ENCODE results near the gene PIEZO2.
"Not testable (repeated sequence)": the region's sequence is repeated elsewhere in the genome, so short reads cannot be mapped to it uniquely, and the experiment has no call there.

The PIEZO2 gene

GRCh38 chr18:10916387-10916786, 233.0 kb downstream of the PIEZO2 start:
- no peaks in the 10 kb centered on the region for H3K9me3 Mint-ChIP-seq
- no peak for TF ChIP-seq CTCF (IDR thresholded peaks at IDR 0.05; ENCODE audit: unreplicated experiment in 3 of 3)

GRCh38 chr18:10915748-10916147, 233.6 kb downstream of the PIEZO2 start:
- peaks cover 40% of the 10 kb centered on the region for H3K4me1 Mint-ChIP-seq
- not testable (repeated sequence) for H3K9me3 Mint-ChIP-seq; H3K27ac Mint-ChIP-seq; H3K27me3 Mint-ChIP-seq (ENCODE audit: low read depth); H3K36me3 Mint-ChIP-seq (ENCODE audit: low read depth); H3K4me3 Mint-ChIP-seq

More at GRCh38 chr18:10916387-10916786, 233.0 kb downstream of the PIEZO2 start:
- Mint-ChIP-seq H3K4me3 (no peak overlapping the region), H3K27ac (peak overlapping the region in 2 of 3 experiments; percentile 16 to 45), H3K27me3 (ENCODE audit: low read depth) (peaks cover 6% of the 10 kb centered on the region), H3K36me3 (ENCODE audit: low read depth) (no peaks in the 10 kb centered on the region), H3K4me1 (peaks cover 45% of the 10 kb centered on the region)

GRCh38 chr18:10914610-10915009, 234.8 kb downstream of the PIEZO2 start:
- H3K36me3 Mint-ChIP-seq (ENCODE audit: low read depth); H3K27me3 Mint-ChIP-seq (ENCODE audit: low read depth); H3K4me3 Mint-ChIP-seq; H3K9me3 Mint-ChIP-seq: not testable (repeated sequence)
- Mint-ChIP-seq H3K4me1 (peaks cover 33% of the 10 kb centered on the region), H3K27ac (peak overlapping the region in 2 of 3 experiments; percentile 47 to 97)

DNA sequence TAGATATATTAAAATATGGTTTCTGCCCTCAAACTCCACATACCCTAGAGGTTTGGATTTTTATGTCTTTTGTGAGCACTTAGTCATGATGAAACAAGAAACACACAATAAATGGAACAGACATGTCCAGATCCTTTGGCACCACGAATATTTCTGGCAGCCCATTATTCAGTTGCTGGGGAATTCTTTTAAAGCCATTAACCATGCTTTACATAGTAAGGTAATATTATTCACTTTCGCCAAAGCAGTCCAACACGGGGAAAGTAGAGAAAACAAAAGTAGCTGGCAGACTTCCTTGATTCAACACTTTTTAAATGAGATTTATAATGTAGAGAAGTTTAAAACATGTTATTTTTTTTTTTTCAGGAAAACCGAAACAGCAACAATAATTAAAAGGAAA, 235.4 kb downstream of the PIEZO2 start:
- Mint-ChIP-seq H3K9me3 (no peaks in the 10 kb centered on the region), H3K27me3 (ENCODE audit: low read depth) (no peaks in the 10 kb centered on the region), H3K4me1 (peaks cover 33% of the 10 kb centered on the region), H3K27ac (peak overlapping the region; percentile 93 to 97 (median 97)), H3K36me3 (ENCODE audit: low read depth) (no peaks in the 10 kb centered on the region), H3K4me3 (no peak overlapping the region)
- TF ChIP-seq CTCF (IDR thresholded peaks at IDR 0.05; ENCODE audit: unreplicated experiment in 3 of 3) = no peak

- Mint-ChIP-seq H3K4me1 (peaks cover 33% of the 10 kb centered on the region), H3K9me3 (no peaks in the 10 kb centered on the region), H3K36me3 (ENCODE audit: low read depth) (no peaks in the 10 kb centered on the region), H3K27me3 (ENCODE audit: low read depth) (no peaks in the 10 kb centered on the region), H3K27ac (peak overlapping the region; percentile 93 to 97 (median 97)), H3K4me3 (peak overlapping the region in 2 of 3 experiments; percentile 19 to 43)
- TF ChIP-seq CTCF (IDR thresholded peaks at IDR 0.05; ENCODE audit: unreplicated experiment in 3 of 3) = no peak
Observed at GRCh38 chr18:10912790-10913545, 236.4 kb downstream of the PIEZO2 start.

DNA sequence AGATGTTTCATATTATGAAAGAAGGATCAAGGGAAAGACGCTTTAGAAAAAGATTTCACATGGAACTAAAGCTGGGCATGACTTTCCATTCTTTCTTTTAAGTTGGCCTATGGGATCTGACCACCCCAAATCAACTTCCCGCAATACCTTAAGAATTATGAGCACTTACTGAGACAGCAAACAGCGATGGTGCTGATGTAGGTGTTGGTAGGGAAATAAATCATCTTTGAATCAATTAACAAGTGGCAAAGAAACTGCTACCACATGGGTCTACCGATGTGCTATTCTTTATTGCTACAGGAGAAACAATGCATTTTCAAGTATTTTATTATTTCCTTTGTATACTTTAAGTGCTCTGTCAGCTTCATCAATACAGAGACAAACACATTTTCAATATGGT, 239.6 kb downstream of the PIEZO2 start:
- H3K36me3 Mint-ChIP-seq (ENCODE audit: low read depth) = no peaks in the 10 kb centered on the region
- H3K4me3 Mint-ChIP-seq = no peak overlapping the region
- peaks cover 30% of the 10 kb centered on the region for H3K4me1 Mint-ChIP-seq
- no peak for TF ChIP-seq CTCF (IDR thresholded peaks at IDR 0.05; ENCODE audit: unreplicated experiment in 3 of 3)
- H3K9me3 Mint-ChIP-seq = no peaks in the 10 kb centered on the region
- H3K27me3 Mint-ChIP-seq (ENCODE audit: low read depth) = peaks cover 4% of the 10 kb centered on the region
- H3K27ac Mint-ChIP-seq = peak overlapping the region in 2 of 3 experiments; percentile 5 to 65

DNA sequence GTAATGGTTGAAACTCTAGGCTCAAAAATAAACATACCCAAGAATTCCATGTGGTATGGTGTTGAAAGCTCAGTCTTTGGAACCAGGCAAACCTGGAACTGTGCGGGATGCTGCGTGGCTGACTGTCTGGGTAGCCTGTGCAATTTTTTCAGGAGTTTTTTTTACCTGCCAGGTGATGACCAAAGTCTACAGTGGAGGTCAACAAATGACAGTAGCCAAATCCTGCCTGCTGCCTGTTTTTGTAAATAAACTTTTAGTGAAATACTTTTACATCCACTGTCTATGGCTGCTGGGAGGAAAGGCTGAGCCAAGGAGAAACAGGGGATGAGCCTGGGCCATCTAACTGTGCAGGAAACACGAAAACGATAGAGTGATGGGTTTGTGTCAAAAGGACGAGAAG, 240.6 kb downstream of the PIEZO2 start:
- TF ChIP-seq CTCF (IDR thresholded peaks at IDR 0.05; ENCODE audit: unreplicated experiment in 3 of 3) = no peak
- peak overlapping the region in 1 of 3 experiments; percentile 65 for H3K27ac Mint-ChIP-seq
- H3K4me3 Mint-ChIP-seq = no peak overlapping the region
- no peaks in the 10 kb centered on the region for H3K36me3 Mint-ChIP-seq (ENCODE audit: low read depth)
- H3K4me1 Mint-ChIP-seq = peaks cover 20% of the 10 kb centered on the region
- peaks cover 4% of the 10 kb centered on the region for H3K27me3 Mint-ChIP-seq (ENCODE audit: low read depth)
- no peaks in the 10 kb centered on the region for H3K9me3 Mint-ChIP-seq

Data from nephron (organoid).